HEK293 (cell line): Measurements from ENCODE around the gene CYP39A1.

Source experiments
- CTCF ChIA-PET: fragments of 350-600 bp; formaldehyde crosslinking; extraction: SDS; loops from one replicate; lab custom pipeline; 2021; ENCODE audit warnings: antibody characterized with exemption; lab: Yijun Ruan, JAX
- POLR2A ChIA-PET: fragments of 300-600 bp; formaldehyde crosslinking; extraction: SDS; loops from one replicate; lab custom pipeline; 2020; ENCODE audit warnings: antibody characterized with exemption, inconsistent platforms; lab: Yijun Ruan, JAX
- H3K27ac ChIP-seq: fragments of 200-500 bp; sonication (Bioruptor generic); 2 replicates; pipeline ENCODE4 v1.5.1; 2014; ENCODE audit warnings: low read depth, low read length, control low read depth, inconsistent platforms; ENCODE audit errors: extremely low read depth
- H3K36me3 ChIP-seq, 2 experiments: fragments of 200-500 bp in 1 of 2; sonication (Bioruptor generic) in 1 of 2; 1 replicate in 1 of 2; 2 replicates in 1 of 2; pipeline ENCODE4 v1.5.1; 2014 to 2017; ENCODE audit warnings: inconsistent platforms in 2 of 2, low read length in 2 of 2; ENCODE audit not compliant: control insufficient read depth in 2 of 2, insufficient read depth in 1 of 2
- H3K4me1 ChIP-seq: fragments of 200-500 bp; sonication (Bioruptor generic); 2 replicates; pipeline ENCODE4 v1.5.1; 2014; ENCODE audit warnings: mild to moderate bottlenecking, low read length, inconsistent platforms; ENCODE audit not compliant: control insufficient read depth, insufficient read depth
- H3K4me3 ChIP-seq: 2 replicates; pipeline ENCODE4 v1.5.1; 2011; ENCODE audit warnings: low read depth, mild to moderate bottlenecking, control low read depth, low read length, moderate library complexity
- H3K9me3 ChIP-seq: fragments of 200-500 bp; sonication (Bioruptor generic); 2 replicates; pipeline ENCODE4 v1.5.1; 2014; ENCODE audit warnings: low read depth, low read length, inconsistent platforms; ENCODE audit not compliant: control insufficient read depth, insufficient read depth
- FEZF1 ChIP-seq: fragments of 450-650 bp; formaldehyde crosslinking; IDR thresholded peaks from 2 replicates; pipeline ENCODE4 v1.5.1; 2016; ENCODE audit warnings: missing biosample characterization, missing genetic modification characterization
- KLF10 ChIP-seq: fragments of 450-650 bp; IDR thresholded peaks from 2 replicates; pipeline ENCODE4 v1.5.1; 2018; ENCODE audit warnings: missing biosample characterization, mild to moderate bottlenecking, missing genetic modification characterization
- SALL2 ChIP-seq: fragments of 450-650 bp; formaldehyde crosslinking; IDR thresholded peaks from 2 replicates; pipeline ENCODE4 v1.5.0; 2017; ENCODE audit warnings: missing biosample characterization, mild to moderate bottlenecking, missing genetic modification characterization, borderline replicate concordance
- ZBTB1 ChIP-seq: fragments of 450-650 bp; formaldehyde crosslinking; IDR thresholded peaks from 2 replicates; pipeline ENCODE4 v1.5.1; 2016; ENCODE audit warnings: missing biosample characterization, missing genetic modification characterization
- ZBTB17 ChIP-seq: fragments of 450-650 bp; formaldehyde crosslinking; IDR thresholded peaks from 2 replicates; pipeline ENCODE4 v1.5.1; 2016; ENCODE audit warnings: missing biosample characterization, missing genetic modification characterization
- ZBTB7A ChIP-seq: fragments of 450-650 bp; formaldehyde crosslinking; IDR thresholded peaks from 2 replicates; pipeline ENCODE4 v1.5.1; 2016; ENCODE audit warnings: low read depth, missing biosample characterization, missing genetic modification characterization
- ZNF114 ChIP-seq: fragments of 450-650 bp; formaldehyde crosslinking; IDR thresholded peaks from 2 replicates; pipeline ENCODE4 v1.5.0; 2017; ENCODE audit warnings: missing biosample characterization, missing genetic modification characterization
- ZNF311 ChIP-seq: fragments of 450-650 bp; formaldehyde crosslinking; IDR thresholded peaks from 2 replicates; pipeline ENCODE4 v1.5.1; 2017; ENCODE audit warnings: missing biosample characterization, missing genetic modification characterization, borderline replicate concordance
- ZNF394 ChIP-seq: fragments of 450-650 bp; formaldehyde crosslinking; IDR thresholded peaks from 2 replicates; pipeline ENCODE4 v1.5.1; 2016; ENCODE audit warnings: missing biosample characterization, missing genetic modification characterization, mild to moderate bottlenecking, moderate library complexity, borderline replicate concordance
- ZNF404 ChIP-seq: fragments of 450-650 bp; formaldehyde crosslinking; IDR thresholded peaks from 2 replicates; pipeline ENCODE4 v1.5.1; 2017; ENCODE audit warnings: missing biosample characterization, missing genetic modification characterization
- ZNF549 ChIP-seq: fragments of 450-650 bp; IDR thresholded peaks from 2 replicates; pipeline ENCODE4 v1.5.1; 2018; ENCODE audit warnings: missing biosample characterization, missing genetic modification characterization, mild to moderate bottlenecking, inconsistent platforms, moderate library complexity
- ZNF747 ChIP-seq: fragments of 450-650 bp; formaldehyde crosslinking; IDR thresholded peaks from 2 replicates; pipeline ENCODE4 v1.5.1; 2016; ENCODE audit warnings: missing biosample characterization, missing genetic modification characterization
- ZNF830 ChIP-seq: fragments of 450-650 bp; IDR thresholded peaks from 2 replicates; pipeline ENCODE4 v1.5.0; 2018; ENCODE audit warnings: missing biosample characterization, missing genetic modification characterization, low read depth, mild to moderate bottlenecking, moderate library complexity
- TF ChIP-seq, protein P1 (sequence below): fragments of 450-650 bp; formaldehyde crosslinking; IDR thresholded peaks from 2 replicates; pipeline ENCODE4 v1.5.1; 2017; ENCODE audit warnings: missing biosample characterization, missing genetic modification characterization
- TF ChIP-seq, protein P2 (sequence below): fragments of 450-650 bp; formaldehyde crosslinking; IDR thresholded peaks from 2 replicates; pipeline ENCODE4 v1.5.1; 2016; ENCODE audit warnings: missing biosample characterization, missing genetic modification characterization
- TF ChIP-seq, protein P3 (sequence below): fragments of 450-650 bp; formaldehyde crosslinking; IDR thresholded peaks from 2 replicates; pipeline ENCODE4 v1.5.1; 2016; ENCODE audit warnings: missing biosample characterization, missing genetic modification characterization, borderline replicate concordance
- TF ChIP-seq, protein P4 (sequence below): fragments of 450-650 bp; formaldehyde crosslinking; optimal IDR thresholded peaks from 2 replicates; pipeline ENCODE3; 2016; ENCODE audit warnings: missing biosample characterization, mild to moderate bottlenecking, missing genetic modification characterization

CYP39A1 gene

DNA sequence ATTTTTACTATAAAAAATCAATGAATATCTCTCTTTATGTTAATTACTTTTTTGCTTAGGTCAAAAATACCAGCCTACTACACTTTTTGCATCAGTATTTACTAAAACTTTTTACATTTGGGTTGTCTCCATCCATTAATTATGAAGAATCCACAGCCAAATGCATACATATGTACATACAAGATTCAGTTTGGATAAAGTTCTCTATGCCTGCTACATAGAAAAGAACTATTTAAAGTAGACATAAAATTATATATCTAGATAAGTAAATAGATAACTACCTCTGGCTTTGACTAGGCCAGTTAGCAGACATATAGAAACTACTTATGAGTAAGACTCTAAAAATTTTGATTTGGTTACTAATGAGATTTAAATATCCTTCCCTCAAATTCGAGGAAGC, 47.4 kb upstream of the CYP39A1 start (continued):
- TF ChIP-seq, protein P1, sequence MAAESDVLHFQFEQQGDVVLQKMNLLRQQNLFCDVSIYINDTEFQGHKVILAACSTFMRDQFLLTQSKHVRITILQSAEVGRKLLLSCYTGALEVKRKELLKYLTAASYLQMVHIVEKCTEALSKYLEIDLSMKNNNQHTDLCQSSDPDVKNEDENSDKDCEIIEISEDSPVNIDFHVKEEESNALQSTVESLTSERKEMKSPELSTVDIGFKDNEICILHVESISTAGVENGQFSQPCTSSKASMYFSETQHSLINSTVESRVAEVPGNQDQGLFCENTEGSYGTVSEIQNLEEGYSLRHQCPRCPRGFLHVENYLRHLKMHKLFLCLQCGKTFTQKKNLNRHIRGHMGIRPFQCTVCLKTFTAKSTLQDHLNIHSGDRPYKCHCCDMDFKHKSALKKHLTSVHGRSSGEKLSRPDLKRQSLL (tag by site-specific recombination), result no peak
- no peak for TF ChIP-seq ZBTB7A (tag by site-specific recombination)
- no peak for TF ChIP-seq ZNF394 (tag by site-specific recombination)

DNA sequence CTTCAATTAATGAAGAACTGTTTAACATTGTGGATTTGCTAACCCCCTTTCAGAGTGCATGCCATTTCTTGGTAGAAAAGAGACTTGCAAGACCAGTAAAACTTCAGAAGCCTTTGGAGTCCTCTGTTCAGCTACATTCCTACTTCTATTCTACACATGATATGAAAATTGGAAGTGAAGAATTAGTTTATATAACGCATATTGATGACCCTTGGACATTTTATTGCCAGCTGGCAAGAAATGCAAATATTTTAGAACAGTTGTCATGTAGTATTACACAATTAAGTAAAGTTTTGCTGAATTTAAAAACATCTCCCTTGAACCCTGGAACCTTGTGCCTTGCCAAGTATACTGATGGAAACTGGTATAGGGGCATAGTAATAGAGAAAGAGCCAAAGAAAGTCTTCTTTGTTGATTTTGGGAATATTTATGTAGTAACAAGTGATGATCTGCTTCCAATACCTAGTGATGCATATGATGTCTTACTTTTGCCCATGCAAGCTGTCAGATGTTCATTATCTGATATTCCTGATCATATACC, 38.4 kb upstream of the CYP39A1 start:
- Histone ChIP-seq H3K27ac (no peak overlapping the region), H3K36me3 (no peaks in the 10 kb centered on the region), H3K9me3 (no peaks in the 10 kb centered on the region), H3K4me3 (no peak overlapping the region), H3K4me1 (no peaks in the 10 kb centered on the region)
- TF ChIP-seq ZNF747 (tag by site-specific recombination), result no peak
- TF ChIP-seq, protein P2, sequence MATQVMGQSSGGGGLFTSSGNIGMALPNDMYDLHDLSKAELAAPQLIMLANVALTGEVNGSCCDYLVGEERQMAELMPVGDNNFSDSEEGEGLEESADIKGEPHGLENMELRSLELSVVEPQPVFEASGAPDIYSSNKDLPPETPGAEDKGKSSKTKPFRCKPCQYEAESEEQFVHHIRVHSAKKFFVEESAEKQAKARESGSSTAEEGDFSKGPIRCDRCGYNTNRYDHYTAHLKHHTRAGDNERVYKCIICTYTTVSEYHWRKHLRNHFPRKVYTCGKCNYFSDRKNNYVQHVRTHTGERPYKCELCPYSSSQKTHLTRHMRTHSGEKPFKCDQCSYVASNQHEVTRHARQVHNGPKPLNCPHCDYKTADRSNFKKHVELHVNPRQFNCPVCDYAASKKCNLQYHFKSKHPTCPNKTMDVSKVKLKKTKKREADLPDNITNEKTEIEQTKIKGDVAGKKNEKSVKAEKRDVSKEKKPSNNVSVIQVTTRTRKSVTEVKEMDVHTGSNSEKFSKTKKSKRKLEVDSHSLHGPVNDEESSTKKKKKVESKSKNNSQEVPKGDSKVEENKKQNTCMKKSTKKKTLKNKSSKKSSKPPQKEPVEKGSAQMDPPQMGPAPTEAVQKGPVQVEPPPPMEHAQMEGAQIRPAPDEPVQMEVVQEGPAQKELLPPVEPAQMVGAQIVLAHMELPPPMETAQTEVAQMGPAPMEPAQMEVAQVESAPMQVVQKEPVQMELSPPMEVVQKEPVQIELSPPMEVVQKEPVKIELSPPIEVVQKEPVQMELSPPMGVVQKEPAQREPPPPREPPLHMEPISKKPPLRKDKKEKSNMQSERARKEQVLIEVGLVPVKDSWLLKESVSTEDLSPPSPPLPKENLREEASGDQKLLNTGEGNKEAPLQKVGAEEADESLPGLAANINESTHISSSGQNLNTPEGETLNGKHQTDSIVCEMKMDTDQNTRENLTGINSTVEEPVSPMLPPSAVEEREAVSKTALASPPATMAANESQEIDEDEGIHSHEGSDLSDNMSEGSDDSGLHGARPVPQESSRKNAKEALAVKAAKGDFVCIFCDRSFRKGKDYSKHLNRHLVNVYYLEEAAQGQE (tag by site-specific recombination), result no peak
- TF ChIP-seq ZBTB7A (tag by site-specific recombination), result no peak
- TF ChIP-seq, protein P3, sequence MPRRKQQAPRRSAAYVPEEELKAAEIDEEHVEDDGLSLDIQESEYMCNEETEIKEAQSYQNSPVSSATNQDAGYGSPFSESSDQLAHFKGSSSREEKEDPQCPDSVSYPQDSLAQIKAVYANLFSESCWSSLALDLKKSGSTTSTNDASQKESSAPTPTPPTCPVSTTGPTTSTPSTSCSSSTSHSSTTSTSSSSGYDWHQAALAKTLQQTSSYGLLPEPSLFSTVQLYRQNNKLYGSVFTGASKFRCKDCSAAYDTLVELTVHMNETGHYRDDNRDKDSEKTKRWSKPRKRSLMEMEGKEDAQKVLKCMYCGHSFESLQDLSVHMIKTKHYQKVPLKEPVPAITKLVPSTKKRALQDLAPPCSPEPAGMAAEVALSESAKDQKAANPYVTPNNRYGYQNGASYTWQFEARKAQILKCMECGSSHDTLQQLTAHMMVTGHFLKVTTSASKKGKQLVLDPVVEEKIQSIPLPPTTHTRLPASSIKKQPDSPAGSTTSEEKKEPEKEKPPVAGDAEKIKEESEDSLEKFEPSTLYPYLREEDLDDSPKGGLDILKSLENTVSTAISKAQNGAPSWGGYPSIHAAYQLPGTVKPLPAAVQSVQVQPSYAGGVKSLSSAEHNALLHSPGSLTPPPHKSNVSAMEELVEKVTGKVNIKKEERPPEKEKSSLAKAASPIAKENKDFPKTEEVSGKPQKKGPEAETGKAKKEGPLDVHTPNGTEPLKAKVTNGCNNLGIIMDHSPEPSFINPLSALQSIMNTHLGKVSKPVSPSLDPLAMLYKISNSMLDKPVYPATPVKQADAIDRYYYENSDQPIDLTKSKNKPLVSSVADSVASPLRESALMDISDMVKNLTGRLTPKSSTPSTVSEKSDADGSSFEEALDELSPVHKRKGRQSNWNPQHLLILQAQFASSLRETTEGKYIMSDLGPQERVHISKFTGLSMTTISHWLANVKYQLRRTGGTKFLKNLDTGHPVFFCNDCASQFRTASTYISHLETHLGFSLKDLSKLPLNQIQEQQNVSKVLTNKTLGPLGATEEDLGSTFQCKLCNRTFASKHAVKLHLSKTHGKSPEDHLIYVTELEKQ, result no peak
- TF ChIP-seq ZBTB1 (tag by site-specific recombination), result no peak
- TF ChIP-seq FEZF1 (tag by site-specific recombination), result no peak
- TF ChIP-seq ZNF830 (tag by site-specific recombination), result no peak
- POLR2A ChIA-PET, result no interaction called here
- CTCF ChIA-PET, result interaction anchor here (0.6 to 1.2 kb wide), 3 partner anchors 16 to 300 kb away, joined by 3 to 4 read pairs (median 3); no protein-coding TSS in a partner anchor

DNA sequence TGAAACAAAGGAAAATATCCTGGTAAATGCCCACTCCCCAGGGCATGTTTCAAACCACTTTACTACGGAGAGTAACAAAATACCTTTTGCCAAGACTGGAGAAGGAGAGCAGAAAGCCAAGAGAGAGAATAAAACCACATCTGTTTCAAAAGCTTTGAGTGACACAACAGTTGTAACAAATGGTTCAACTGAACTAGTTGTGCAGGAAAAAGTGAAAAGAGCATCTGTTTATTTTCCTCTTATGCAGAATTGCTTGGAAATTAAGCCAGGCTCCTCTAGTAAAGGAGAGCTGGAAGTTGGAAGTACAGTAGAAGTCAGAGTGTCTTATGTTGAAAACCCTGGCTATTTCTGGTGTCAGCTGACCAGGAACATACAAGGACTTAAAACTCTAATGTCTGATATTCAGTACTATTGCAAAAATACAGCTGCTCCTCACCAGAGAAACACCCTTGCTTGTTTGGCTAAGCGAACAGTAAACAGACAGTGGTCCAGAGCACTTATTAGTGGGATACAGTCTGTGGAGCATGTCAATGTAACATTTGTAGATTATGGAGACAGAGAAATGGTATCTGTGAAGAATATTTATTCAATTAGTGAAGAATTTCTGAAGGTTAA, 37.6 kb upstream of the CYP39A1 start:
- Histone ChIP-seq H3K4me3 (no peak overlapping the region), H3K36me3 (no peaks in the 10 kb centered on the region), H3K9me3 (no peaks in the 10 kb centered on the region), H3K27ac (no peak overlapping the region), H3K4me1 (no peaks in the 10 kb centered on the region)
- CTCF ChIA-PET, result interaction anchor here (1.2 kb wide), 1 partner anchor 15 kb away, joined by 4 read pairs; no protein-coding TSS in a partner anchor
- POLR2A ChIA-PET, result no interaction called here
- TF ChIP-seq ZNF311 (tag by site-specific recombination), result no peak
- no peak for TF ChIP-seq ZNF404 (tag by site-specific recombination)
- no peak for TF ChIP-seq ZBTB17 (tag by site-specific recombination)
- TF ChIP-seq KLF10 (tag by site-specific recombination), result no peak
- TF ChIP-seq ZNF549 (tag by site-specific recombination), result no peak
- TF ChIP-seq, protein P4, sequence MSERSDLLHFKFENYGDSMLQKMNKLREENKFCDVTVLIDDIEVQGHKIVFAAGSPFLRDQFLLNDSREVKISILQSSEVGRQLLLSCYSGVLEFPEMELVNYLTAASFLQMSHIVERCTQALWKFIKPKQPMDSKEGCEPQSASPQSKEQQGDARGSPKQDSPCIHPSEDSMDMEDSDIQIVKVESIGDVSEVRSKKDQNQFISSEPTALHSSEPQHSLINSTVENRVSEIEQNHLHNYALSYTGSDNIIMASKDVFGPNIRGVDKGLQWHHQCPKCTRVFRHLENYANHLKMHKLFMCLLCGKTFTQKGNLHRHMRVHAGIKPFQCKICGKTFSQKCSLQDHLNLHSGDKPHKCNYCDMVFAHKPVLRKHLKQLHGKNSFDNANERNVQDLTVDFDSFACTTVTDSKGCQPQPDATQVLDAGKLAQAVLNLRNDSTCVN (tag by site-specific recombination), result no peak
- TF ChIP-seq SALL2 (tag by site-specific recombination), result no peak
- no peak for TF ChIP-seq ZNF114
